ENCODE data around the gene ITM2B.
"Not testable (repeated sequence)": the region's sequence is repeated elsewhere in the genome, so short reads cannot be mapped to it uniquely, and the experiment has no call there.

ITM2B gene

GRCh38 chr13:48230541-48230940, 2.5 kb upstream of the ITM2B start:
- ATAC-seq, result no peak

- no peak for ATAC-seq
Observed at GRCh38 chr13:48231080-48231479, 1.9 kb upstream of the ITM2B start.

GRCh38 chr13:48231933-48232332, 1.1 kb upstream of the ITM2B start:
- no peak for ATAC-seq

GRCh38 chr13:48232420-48233045, 473 bp upstream of the ITM2B start:
- peak; percentile 2 to 4 for ATAC-seq

GRCh38 chr13:48233889-48234488, 983 bp downstream of the ITM2B start:
- peak; percentile 3 for ATAC-seq

- ATAC-seq, result peak; percentile 42 to 67
Observed at GRCh38 chr13:48234566-48235340, 1.7 kb downstream of the ITM2B start.

GRCh38 chr13:48235341-48236135, 2.5 kb downstream of the ITM2B start:
- no peak for ATAC-seq

- ATAC-seq, result no peak
Observed at GRCh38 chr13:48236528-48237353, 3.7 kb downstream of the ITM2B start.

GRCh38 chr13:48239369-48239768, 6.4 kb downstream of the ITM2B start:
- not testable (repeated sequence) for ATAC-seq

GRCh38 chr13:48241651-48242050, 8.6 kb downstream of the ITM2B start:
- ATAC-seq, result no peak

- no peak for ATAC-seq
Observed at GRCh38 chr13:48242677-48243076, 9.7 kb downstream of the ITM2B start.

GRCh38 chr13:48244159-48244558, 11.2 kb downstream of the ITM2B start:
- no peak for ATAC-seq

- ATAC-seq, result no peak
Observed at GRCh38 chr13:48246102-48246501, 13.1 kb downstream of the ITM2B start.

- peak; percentile 94 to 98 for ATAC-seq
Observed at GRCh38 chr13:48249018-48249417, 16.0 kb downstream of the ITM2B start.

GRCh38 chr13:48251611-48252081, 18.6 kb downstream of the ITM2B start:
- no peak for ATAC-seq

GRCh38 chr13:48252176-48252575, 19.2 kb downstream of the ITM2B start:
- ATAC-seq, result no peak

- ATAC-seq, result no peak
Observed at GRCh38 chr13:48253849-48254248, 20.8 kb downstream of the ITM2B start.

- ATAC-seq, result no peak
Observed at GRCh38 chr13:48255090-48255489, 22.1 kb downstream of the ITM2B start.

- peak; percentile 60 to 77 for ATAC-seq
Observed at GRCh38 chr13:48255954-48256353, 22.9 kb downstream of the ITM2B start.

- ATAC-seq, result no peak
Observed at GRCh38 chr13:48258002-48258401, 25.0 kb downstream of the ITM2B start.

- ATAC-seq, result no peak
Observed at GRCh38 chr13:48258430-48258829, 25.4 kb downstream of the ITM2B start.

- no peak for ATAC-seq
Observed at GRCh38 chr13:48260970-48261369, 28.0 kb downstream of the ITM2B start.

All from activated CD4-positive, CD25-positive, alpha-beta regulatory T cell treated with anti-CD3 and anti-CD28 coated beads, Interleukin-2, amount 50 U/mL, for 24 hours (primary cell).